ENCODE results near the gene NUDT7.

DNA sequence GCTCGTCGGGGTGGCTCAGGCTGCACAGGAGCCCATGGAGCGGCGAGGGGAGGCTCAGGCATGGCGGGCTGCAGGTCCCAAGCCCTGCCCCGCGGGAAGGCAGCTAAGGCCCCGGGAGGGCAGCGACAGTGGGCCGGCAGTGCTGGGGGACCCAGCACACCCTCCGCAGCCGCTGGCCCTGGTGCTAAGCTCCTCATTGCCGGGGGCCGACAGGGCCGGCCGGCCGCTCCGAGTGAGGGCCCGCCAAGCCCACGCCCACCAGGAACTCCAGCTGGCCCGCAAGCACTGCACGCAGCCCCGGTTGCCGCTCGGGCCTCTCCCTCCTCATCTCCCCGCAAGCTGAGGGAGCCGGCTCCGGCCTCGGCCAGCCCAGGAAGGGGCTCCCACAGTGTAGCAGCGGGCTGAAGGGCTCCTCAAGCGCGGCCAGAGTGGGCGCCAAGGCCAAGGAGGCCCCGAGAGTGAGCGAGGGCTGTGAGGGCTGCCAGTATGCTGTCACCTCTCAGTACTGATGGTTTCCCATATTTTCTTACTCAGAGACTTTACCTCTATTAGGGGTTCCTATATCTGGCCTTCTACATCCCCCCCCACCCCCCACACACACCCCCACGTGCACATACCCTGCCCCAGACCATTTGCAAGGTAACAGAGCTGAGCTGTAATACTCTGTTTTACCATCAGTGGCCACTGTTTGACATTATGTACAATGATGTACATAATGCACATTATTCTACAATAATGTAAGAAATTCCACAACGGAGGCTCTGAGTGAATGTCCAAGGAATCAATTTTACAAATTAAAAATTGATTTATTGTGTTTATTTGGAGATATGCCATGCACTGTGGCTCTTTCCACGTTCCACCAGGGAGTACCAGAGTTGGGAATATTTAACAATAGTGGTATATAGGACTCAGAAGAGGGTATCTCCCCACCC, 62.4 kb downstream of the NUDT7 start:
- TF ChIP-seq, protein P1, sequence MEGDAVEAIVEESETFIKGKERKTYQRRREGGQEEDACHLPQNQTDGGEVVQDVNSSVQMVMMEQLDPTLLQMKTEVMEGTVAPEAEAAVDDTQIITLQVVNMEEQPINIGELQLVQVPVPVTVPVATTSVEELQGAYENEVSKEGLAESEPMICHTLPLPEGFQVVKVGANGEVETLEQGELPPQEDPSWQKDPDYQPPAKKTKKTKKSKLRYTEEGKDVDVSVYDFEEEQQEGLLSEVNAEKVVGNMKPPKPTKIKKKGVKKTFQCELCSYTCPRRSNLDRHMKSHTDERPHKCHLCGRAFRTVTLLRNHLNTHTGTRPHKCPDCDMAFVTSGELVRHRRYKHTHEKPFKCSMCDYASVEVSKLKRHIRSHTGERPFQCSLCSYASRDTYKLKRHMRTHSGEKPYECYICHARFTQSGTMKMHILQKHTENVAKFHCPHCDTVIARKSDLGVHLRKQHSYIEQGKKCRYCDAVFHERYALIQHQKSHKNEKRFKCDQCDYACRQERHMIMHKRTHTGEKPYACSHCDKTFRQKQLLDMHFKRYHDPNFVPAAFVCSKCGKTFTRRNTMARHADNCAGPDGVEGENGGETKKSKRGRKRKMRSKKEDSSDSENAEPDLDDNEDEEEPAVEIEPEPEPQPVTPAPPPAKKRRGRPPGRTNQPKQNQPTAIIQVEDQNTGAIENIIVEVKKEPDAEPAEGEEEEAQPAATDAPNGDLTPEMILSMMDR (IDR thresholded peaks at IDR 0.05; ENCODE audit: insufficient read depth, low read length) = no peak
- TF ChIP-seq POLR2AphosphoS5 (IDR thresholded peaks at IDR 0.05; ENCODE audit: low read depth) (no peak), GABPA (IDR thresholded peaks at IDR 0.05; ENCODE audit: low read depth) (no peak), SPI1 (IDR thresholded peaks at IDR 0.05; ENCODE audit: borderline replicate concordance, low read depth) (no peak)
- TF ChIP-seq, protein P2, sequence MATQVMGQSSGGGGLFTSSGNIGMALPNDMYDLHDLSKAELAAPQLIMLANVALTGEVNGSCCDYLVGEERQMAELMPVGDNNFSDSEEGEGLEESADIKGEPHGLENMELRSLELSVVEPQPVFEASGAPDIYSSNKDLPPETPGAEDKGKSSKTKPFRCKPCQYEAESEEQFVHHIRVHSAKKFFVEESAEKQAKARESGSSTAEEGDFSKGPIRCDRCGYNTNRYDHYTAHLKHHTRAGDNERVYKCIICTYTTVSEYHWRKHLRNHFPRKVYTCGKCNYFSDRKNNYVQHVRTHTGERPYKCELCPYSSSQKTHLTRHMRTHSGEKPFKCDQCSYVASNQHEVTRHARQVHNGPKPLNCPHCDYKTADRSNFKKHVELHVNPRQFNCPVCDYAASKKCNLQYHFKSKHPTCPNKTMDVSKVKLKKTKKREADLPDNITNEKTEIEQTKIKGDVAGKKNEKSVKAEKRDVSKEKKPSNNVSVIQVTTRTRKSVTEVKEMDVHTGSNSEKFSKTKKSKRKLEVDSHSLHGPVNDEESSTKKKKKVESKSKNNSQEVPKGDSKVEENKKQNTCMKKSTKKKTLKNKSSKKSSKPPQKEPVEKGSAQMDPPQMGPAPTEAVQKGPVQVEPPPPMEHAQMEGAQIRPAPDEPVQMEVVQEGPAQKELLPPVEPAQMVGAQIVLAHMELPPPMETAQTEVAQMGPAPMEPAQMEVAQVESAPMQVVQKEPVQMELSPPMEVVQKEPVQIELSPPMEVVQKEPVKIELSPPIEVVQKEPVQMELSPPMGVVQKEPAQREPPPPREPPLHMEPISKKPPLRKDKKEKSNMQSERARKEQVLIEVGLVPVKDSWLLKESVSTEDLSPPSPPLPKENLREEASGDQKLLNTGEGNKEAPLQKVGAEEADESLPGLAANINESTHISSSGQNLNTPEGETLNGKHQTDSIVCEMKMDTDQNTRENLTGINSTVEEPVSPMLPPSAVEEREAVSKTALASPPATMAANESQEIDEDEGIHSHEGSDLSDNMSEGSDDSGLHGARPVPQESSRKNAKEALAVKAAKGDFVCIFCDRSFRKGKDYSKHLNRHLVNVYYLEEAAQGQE (IDR thresholded peaks at IDR 0.05; ENCODE audit: insufficient replicate concordance, low read depth) = no peak
